ENCODE measurements around the gene CD247.

Gene CD247

GRCh38 chr1:167426716-167427115 lies 91.6 kb downstream of the CD247 start:
- no peak overlapping the region for H3K4me3 ChIP-seq (ENCODE audit: control insufficient read depth, low read depth, low read length)
- TF ChIP-seq, protein P1, sequence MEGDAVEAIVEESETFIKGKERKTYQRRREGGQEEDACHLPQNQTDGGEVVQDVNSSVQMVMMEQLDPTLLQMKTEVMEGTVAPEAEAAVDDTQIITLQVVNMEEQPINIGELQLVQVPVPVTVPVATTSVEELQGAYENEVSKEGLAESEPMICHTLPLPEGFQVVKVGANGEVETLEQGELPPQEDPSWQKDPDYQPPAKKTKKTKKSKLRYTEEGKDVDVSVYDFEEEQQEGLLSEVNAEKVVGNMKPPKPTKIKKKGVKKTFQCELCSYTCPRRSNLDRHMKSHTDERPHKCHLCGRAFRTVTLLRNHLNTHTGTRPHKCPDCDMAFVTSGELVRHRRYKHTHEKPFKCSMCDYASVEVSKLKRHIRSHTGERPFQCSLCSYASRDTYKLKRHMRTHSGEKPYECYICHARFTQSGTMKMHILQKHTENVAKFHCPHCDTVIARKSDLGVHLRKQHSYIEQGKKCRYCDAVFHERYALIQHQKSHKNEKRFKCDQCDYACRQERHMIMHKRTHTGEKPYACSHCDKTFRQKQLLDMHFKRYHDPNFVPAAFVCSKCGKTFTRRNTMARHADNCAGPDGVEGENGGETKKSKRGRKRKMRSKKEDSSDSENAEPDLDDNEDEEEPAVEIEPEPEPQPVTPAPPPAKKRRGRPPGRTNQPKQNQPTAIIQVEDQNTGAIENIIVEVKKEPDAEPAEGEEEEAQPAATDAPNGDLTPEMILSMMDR (conservative IDR thresholded peaks at IDR 0.05; ENCODE audit: control insufficient read depth, insufficient read depth, low read depth, low read length), result no peak

DNA sequence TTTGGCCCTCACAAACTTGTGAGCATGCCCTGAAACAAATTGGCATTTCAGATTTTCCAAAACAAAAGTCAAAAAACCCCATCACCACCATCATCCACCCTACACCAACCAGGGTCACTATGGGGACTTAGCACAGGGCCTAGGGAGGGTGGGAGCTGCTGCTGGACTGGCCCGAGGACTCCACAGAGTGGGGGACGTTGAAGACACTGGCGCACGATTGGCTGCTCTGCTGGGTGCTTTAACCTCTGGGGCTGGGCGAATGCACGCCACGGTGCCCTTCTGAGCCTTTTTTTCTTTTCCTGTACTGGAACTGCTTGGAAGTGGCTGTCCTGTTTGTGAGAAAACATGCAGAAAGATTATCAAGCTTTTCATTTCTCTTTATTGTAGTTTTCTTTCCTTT lies 92.8 kb downstream of the CD247 start:
- TF ChIP-seq, protein P1 (conservative IDR thresholded peaks at IDR 0.05; ENCODE audit: control insufficient read depth, insufficient read depth, low read depth, low read length), result no peak
- no peak for DNase-seq (ENCODE audit: low read depth)
- no peak overlapping the region for H3K4me3 ChIP-seq (ENCODE audit: control insufficient read depth, low read depth, low read length)

More at GRCh38 chr1:167426716-167427115, 91.6 kb downstream of the CD247 start:
- DNase-seq (ENCODE audit: low read depth), result no peak

GRCh38 chr1:167423684-167424619 lies 94.4 kb downstream of the CD247 start:
- TF ChIP-seq, protein P1 (conservative IDR thresholded peaks at IDR 0.05; ENCODE audit: control insufficient read depth, insufficient read depth, low read depth, low read length), result no peak
- no peak for DNase-seq (ENCODE audit: low read depth)
- H3K4me3 ChIP-seq (ENCODE audit: control insufficient read depth, low read depth, low read length), result no peak overlapping the region

GRCh38 chr1:167420510-167420909 lies 97.8 kb downstream of the CD247 start:
- no peak for DNase-seq (ENCODE audit: low read depth)
- TF ChIP-seq, protein P1 (conservative IDR thresholded peaks at IDR 0.05; ENCODE audit: control insufficient read depth, insufficient read depth, low read depth, low read length), result no peak
- no peak overlapping the region for H3K4me3 ChIP-seq (ENCODE audit: control insufficient read depth, low read depth, low read length)

DNA sequence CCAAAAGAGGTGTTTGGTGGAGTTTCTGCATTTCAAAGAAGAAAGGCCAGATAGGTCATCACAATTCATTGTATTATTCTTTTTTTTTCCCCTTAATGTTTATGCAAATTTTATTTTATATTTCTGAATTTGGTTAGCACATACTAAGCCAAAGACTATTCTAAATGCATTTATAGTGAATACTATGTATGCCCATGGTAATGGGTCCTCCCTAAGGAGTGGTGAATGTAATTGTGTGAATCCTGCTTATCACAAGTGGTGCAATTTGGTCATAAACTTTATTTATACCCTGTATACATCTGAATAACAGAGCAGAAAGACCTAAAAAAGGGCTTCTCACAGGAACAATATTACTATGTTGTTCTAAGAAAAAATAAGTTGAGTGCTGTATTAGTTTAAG lies 99.1 kb downstream of the CD247 start:
- TF ChIP-seq, protein P1 (conservative IDR thresholded peaks at IDR 0.05; ENCODE audit: control insufficient read depth, insufficient read depth, low read depth, low read length), result no peak
- H3K4me3 ChIP-seq (ENCODE audit: control insufficient read depth, low read depth, low read length), result no peak overlapping the region
- DNase-seq (ENCODE audit: low read depth), result no peak

- H3K4me3 ChIP-seq (ENCODE audit: control insufficient read depth, low read depth, low read length), result no peak overlapping the region
- peak; percentile 16 for DNase-seq (ENCODE audit: low read depth)
- TF ChIP-seq, protein P1 (conservative IDR thresholded peaks at IDR 0.05; ENCODE audit: control insufficient read depth, insufficient read depth, low read depth, low read length), result no peak
These were observed 99.9 kb downstream of the CD247 start for GRCh38 chr1:167418391-167418790.
